Skeletal muscle cell (primary cell): ENCODE data around the gene SULT1C4.
"Not testable (repeated sequence)": the region's sequence is repeated elsewhere in the genome, so short reads cannot be mapped to it uniquely, and the experiment has no call there.

Experiments used
- DNase-seq: peaks from one replicate; pipeline ENCODE4 v3.0.0-alpha.2; 2010; ENCODE audit warnings: low read depth
- H3K4me3 ChIP-seq: 2 replicates; pipeline ENCODE4 v1.5.1; 2011; ENCODE audit warnings: low read depth, mild to moderate bottlenecking, control low read depth, low read length, moderate library complexity

The SULT1C4 gene

GRCh38 chr2:108377815-108378630 is at the start of gene SULT1C4:
TSS of gene SULT1C4 (plus strand) at chr2:108377954. CDS start at chr2:108378338, 384 bp downstream.
- DNase-seq: no peak
- H3K4me3 ChIP-seq: peak within 1 kb of the TSS; percentile 0

DNA sequence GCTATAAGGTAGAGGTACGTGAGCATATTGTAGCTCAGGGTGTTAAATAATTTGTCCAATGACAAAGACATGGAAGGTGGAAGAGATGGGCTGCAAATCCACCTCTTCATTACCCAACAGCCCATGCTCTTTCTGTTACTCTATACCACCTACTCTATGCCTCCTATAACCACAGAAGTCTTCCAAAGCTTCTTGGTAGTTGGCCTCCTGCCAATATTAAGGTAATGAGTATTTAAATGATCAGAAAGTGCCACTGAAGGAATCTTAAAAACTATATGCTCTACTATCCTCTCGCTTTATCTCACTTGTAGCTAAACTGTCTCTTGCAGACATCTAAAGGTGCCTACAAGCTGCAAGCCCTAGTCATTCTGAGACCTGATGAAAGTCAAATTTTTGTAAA is 48.0 kb upstream of the SULT1C4 start:
- DNase-seq: no peak
- H3K4me3 ChIP-seq: no peak overlapping the region

- DNase-seq: peak; percentile 82
- H3K4me3 ChIP-seq: no peak overlapping the region
Observed at GRCh38 chr2:108330979-108331378, 46.8 kb upstream of the SULT1C4 start.

GRCh38 chr2:108345951-108346350 is 31.8 kb upstream of the SULT1C4 start:
- DNase-seq: no peak
- no peak overlapping the region for H3K4me3 ChIP-seq

- no peak for DNase-seq
- H3K4me3 ChIP-seq: no peak overlapping the region
Observed at GRCh38 chr2:108346827-108347226, 30.9 kb upstream of the SULT1C4 start.

GRCh38 chr2:108347786-108348185 is 30.0 kb upstream of the SULT1C4 start:
- H3K4me3 ChIP-seq: no peak overlapping the region
- DNase-seq: no peak

GRCh38 chr2:108348816-108349570 is 28.8 kb upstream of the SULT1C4 start:
- H3K4me3 ChIP-seq: no peak overlapping the region
- no peak for DNase-seq

DNA sequence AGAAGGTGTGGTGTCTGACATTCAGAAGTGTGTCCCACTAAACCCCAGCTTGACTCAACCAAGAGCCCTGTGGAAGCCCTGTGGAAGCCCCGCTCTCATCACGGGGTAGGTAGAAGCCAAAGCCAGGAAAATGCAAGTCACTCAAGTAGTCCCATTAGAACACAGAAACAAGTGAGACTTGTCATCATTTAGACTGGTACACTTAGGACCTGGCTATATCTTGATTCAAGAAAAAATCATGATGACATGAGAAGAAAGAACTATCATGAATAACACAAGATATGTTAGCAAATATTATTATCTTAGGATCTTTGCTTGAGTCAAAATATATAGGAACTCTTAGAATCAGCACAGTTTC is 28.2 kb upstream of the SULT1C4 start:
- H3K4me3 ChIP-seq: no peak overlapping the region
- no peak for DNase-seq

DNA sequence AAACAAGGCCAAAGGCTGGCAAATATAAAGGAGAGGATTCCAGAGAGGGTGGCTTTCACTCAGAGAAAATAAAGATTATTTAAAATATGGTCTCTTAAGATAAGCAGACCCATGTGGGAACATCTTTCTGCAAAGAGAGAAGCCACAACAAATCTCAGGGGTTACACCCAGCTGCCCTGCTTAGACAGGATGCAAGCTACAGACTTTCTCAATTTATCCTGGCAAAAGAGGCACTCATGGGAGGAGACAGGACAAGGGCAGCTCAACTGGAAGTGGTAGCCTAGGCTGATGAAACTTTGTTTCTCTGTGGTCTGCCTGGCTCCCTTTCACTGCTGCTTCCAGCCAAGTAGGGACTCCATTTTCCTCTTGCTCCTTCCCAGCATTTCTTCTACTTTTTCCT is 25.9 kb upstream of the SULT1C4 start:
- DNase-seq: no peak
- no peak overlapping the region for H3K4me3 ChIP-seq

DNA sequence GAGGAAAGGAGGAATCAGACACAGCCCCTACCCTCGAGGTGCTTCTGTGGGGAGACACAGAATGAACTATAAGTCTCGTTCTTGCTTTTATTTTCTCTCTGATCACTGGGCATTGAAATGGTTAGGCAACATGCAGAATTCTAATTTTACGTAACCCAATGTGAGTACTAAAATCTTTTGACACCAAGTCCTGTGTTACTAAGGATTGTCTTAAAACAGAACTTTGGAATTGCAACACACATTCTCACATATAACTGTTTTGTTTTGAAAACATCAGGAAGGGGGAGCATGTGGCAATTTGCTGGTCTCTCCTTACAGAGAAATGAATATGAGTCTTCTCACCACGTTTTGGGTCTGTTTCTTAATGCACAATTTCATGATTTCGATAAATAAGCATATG is 23.6 kb upstream of the SULT1C4 start:
- DNase-seq: no peak
- H3K4me3 ChIP-seq: no peak overlapping the region

- H3K4me3 ChIP-seq: no peak overlapping the region
- DNase-seq: no peak
Observed at GRCh38 chr2:108355906-108356734, 21.6 kb upstream of the SULT1C4 start.

DNA sequence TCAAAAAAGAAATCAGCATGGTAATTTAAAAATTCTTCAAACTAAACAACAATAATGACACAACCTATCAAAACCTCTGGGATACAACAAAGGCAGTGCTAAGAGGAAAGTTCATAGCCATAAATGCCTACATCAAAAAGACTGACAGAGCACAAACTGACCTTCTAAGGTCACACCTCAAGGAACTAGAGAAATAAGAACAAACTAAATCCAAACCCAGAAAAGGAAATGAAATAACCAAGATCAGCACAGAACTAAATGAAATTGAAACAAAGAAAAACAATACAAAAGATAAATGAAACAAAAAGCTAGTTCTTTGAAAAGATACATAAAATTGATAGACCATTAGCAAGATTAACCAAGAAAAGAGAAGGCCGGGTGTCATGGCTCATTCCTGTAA is 18.4 kb upstream of the SULT1C4 start:
- not testable (repeated sequence) for DNase-seq, H3K4me3 ChIP-seq

DNA sequence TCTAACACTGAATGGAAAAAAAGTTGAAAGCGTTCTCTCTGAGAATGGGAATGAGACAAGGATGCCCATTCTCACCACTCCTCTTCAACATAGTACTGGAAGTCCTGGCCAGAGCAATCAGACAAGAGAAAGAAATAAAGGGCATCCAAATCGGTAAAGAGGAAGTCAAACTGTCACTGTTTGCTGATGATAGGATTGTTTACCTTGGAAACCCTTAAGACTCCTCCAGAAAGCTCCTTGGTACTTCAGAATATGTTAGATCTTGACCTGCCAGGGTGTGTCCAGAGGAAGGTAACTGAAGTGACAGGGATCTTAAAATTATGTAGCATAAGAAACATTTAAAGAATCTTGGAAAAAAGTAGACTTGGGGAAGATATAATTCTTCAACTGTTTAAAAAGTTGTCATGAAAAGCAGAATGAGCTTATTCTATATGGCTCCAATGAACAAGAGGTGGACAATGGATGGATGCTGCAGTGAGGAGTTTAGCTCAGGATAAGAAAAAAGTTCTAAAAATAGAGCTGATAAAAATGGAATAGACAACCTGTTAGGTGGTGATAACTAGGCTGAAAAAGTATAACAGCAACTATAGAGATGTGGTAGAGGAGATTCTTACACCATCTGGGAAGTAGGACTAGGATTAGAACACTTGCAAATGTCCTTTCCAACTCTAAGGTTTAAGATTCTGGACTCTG is 16.8 kb upstream of the SULT1C4 start:
- no peak overlapping the region for H3K4me3 ChIP-seq
- DNase-seq: no peak

GRCh38 chr2:108363024-108363907 is 14.5 kb upstream of the SULT1C4 start:
- no peak overlapping the region for H3K4me3 ChIP-seq
- no peak for DNase-seq

- no peak overlapping the region for H3K4me3 ChIP-seq
Observed at GRCh38 chr2:108363908-108364225, 13.9 kb upstream of the SULT1C4 start.

GRCh38 chr2:108364676-108365297 is 13.0 kb upstream of the SULT1C4 start:
- no peak overlapping the region for H3K4me3 ChIP-seq
- no peak for DNase-seq

More at GRCh38 chr2:108363908-108364225, 13.9 kb upstream of the SULT1C4 start:
- DNase-seq: no peak

DNA sequence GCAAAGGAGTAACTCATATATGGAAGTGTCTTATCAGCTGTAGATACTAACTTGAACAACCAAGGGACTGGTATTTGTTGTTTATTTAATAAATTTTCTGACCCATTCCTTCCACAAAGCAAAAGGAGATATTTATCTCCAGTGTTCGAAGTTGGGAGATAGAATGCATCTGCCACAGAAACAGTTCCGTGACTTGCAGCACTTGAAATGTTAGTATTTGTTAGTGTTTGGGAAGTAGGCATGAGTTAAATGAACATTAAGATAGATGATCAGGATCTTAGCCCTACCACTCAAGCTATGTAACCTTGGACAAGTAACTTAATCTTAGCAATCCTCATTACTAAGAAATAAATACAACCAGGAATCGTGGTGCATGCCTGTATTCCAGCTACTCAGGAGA is 12.1 kb upstream of the SULT1C4 start:
- DNase-seq: no peak
- H3K4me3 ChIP-seq: no peak overlapping the region

DNA sequence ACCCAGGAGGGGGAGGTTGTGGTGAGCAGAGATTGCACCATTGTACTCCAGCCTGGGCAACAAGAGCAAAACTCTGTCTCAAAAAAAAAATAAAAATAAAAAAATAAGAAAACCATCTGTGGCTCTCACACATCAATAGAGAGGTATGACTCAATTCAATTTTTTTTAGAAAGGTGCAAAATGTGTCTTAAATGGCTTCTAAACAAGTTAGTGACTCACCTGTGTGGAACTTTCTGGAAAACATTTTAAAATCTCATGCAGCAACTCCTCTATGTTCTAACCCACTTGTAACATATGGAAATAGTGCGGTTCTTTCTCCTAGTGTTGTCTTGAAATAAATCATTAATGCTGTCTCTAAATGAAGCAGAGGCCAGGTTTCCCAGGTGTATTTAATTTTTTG is 10.7 kb upstream of the SULT1C4 start:
- no peak overlapping the region for H3K4me3 ChIP-seq

More for the DNA sequence above, 10.7 kb upstream of the SULT1C4 start:
- DNase-seq: no peak
